ENCODE results near the gene NMNAT2. TPM values are rescaled to one million over a fixed set of nuclear protein-coding genes. Genes with fewer than 3 reads are reported as not detected.

NMNAT2 gene
- total RNA-seq, 4 donors from 2014 or later: 1.0 to 4.5 (median 2.4) TPM

- TF ChIP-seq CTCF (IDR thresholded peaks at IDR 0.05; ENCODE audit: low read depth): no peak
Measured at GRCh38 chr1:183227422-183228346, 190.5 kb downstream of the NMNAT2 start.

- TF ChIP-seq CTCF (IDR thresholded peaks at IDR 0.05; ENCODE audit: low read depth): no peak
Measured at GRCh38 chr1:183226963-183227362, 191.2 kb downstream of the NMNAT2 start.

- TF ChIP-seq CTCF (IDR thresholded peaks at IDR 0.05; ENCODE audit: low read depth): no peak
Measured at GRCh38 chr1:183226361-183226760, 191.8 kb downstream of the NMNAT2 start.

- TF ChIP-seq CTCF (IDR thresholded peaks at IDR 0.05; ENCODE audit: low read depth): no peak
Measured at GRCh38 chr1:183223467-183223866, 194.7 kb downstream of the NMNAT2 start.

GRCh38 chr1:183222909-183223308, 195.3 kb downstream of the NMNAT2 start:
- no peak for TF ChIP-seq CTCF (IDR thresholded peaks at IDR 0.05; ENCODE audit: low read depth)

- TF ChIP-seq CTCF (IDR thresholded peaks at IDR 0.05; ENCODE audit: low read depth): no peak
Measured at GRCh38 chr1:183219616-183220009, 198.6 kb downstream of the NMNAT2 start.

- no peak for TF ChIP-seq CTCF (IDR thresholded peaks at IDR 0.05; ENCODE audit: low read depth)
Measured at GRCh38 chr1:183218971-183219615, 199.1 kb downstream of the NMNAT2 start.
